Upper lobe of right lung (tissue), 1 donor: ENCODE results near the gene FRS3. TPM values are rescaled to one million over a fixed set of nuclear protein-coding genes. Genes with fewer than 3 reads are reported as not detected.

Experiments used
- ATAC-seq: fragments of 200-7000 bp; cut with Tn5 transposase; one replicate; pipeline ENCODE4 v1.9.1; 2020; ENCODE audit warnings: mild to moderate bottlenecking, moderate library complexity
- DNase-seq: peaks from one replicate; pipeline ENCODE4 v3.0.0-alpha.2; 2020
- H3K27ac ChIP-seq: fragments of 200-600 bp; one replicate; pipeline ENCODE4 v1.8.0; 2022
- H3K27me3 ChIP-seq: fragments of 200-600 bp; one replicate; pipeline ENCODE4 v1.8.0; 2022; ENCODE audit warnings: mild to moderate bottlenecking
- H3K36me3 ChIP-seq: fragments of 200-600 bp; one replicate; pipeline ENCODE4 v1.8.0; 2022
- H3K4me1 ChIP-seq: fragments of 200-600 bp; one replicate; pipeline ENCODE4 v1.8.0; 2022
- H3K4me3 ChIP-seq: fragments of 200-600 bp; one replicate; pipeline ENCODE4 v1.8.0; 2022; ENCODE audit warnings: mild to moderate bottlenecking
- H3K9me3 ChIP-seq: fragments of 200-600 bp; one replicate; pipeline ENCODE4 v1.8.0; 2022
- intact Hi-C: fragments of 100-400 bp; cut with DNase I; formaldehyde crosslinking; loops from one replicate; pipeline ENCODE4 v1.11.0; 2022
- total RNA-seq: library from RNA; stranded (reverse); fragmentation: NEBNext Ultra II Directional; extraction: Animal tissue kit (Norgen Biotek cat#: 25700); gene quantifications from one replicate; pipeline ENCODE4 v1.2.1, GENCODE V29; 2021
- TF ChIP-seq, protein P1 (sequence below): fragments of 200-600 bp; IDR thresholded peaks from one replicate; pipeline ENCODE4 v1.8.0; 2022; ENCODE audit warnings: antibody characterized with exemption
- donor health status: DM: no; HTN: yes; CAD: no; lungs with severe emphysema.

Gene FRS3
- total RNA-seq, 1 donor from 2014 or later: 8.5 TPM

DNA sequence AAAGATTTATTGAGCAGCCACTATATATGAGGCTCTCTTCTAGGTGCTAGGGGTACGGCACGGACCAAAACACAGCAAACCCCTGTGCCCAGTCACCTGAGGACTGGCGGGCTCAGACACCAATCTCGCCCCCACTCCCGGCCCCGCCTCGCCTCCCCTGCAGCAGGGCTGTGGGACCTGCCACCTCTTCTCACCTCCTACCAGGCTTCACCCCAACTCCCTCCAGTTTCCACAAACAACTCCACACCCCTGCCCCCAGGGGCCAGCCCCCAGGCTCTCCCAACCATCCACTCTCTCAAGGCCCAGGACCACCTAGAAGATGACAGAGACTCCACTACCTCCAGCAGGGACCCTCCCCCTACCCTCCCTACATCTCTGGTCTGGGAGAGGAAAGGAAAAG lies 50.7 kb downstream of the FRS3 start:
- Histone ChIP-seq H3K9me3 (no peaks in the 10 kb centered on the region), H3K4me3 (no peak overlapping the region), H3K4me1 (peaks cover 62% of the 10 kb centered on the region), H3K27me3 (no peaks in the 10 kb centered on the region), H3K36me3 (no peaks in the 10 kb centered on the region), H3K27ac (no peak overlapping the region)
- peak; percentile 37 for DNase-seq
- intact Hi-C loops: no loop called here
- ATAC-seq: no peak
- TF ChIP-seq, protein P1, sequence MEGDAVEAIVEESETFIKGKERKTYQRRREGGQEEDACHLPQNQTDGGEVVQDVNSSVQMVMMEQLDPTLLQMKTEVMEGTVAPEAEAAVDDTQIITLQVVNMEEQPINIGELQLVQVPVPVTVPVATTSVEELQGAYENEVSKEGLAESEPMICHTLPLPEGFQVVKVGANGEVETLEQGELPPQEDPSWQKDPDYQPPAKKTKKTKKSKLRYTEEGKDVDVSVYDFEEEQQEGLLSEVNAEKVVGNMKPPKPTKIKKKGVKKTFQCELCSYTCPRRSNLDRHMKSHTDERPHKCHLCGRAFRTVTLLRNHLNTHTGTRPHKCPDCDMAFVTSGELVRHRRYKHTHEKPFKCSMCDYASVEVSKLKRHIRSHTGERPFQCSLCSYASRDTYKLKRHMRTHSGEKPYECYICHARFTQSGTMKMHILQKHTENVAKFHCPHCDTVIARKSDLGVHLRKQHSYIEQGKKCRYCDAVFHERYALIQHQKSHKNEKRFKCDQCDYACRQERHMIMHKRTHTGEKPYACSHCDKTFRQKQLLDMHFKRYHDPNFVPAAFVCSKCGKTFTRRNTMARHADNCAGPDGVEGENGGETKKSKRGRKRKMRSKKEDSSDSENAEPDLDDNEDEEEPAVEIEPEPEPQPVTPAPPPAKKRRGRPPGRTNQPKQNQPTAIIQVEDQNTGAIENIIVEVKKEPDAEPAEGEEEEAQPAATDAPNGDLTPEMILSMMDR: no peak

DNA sequence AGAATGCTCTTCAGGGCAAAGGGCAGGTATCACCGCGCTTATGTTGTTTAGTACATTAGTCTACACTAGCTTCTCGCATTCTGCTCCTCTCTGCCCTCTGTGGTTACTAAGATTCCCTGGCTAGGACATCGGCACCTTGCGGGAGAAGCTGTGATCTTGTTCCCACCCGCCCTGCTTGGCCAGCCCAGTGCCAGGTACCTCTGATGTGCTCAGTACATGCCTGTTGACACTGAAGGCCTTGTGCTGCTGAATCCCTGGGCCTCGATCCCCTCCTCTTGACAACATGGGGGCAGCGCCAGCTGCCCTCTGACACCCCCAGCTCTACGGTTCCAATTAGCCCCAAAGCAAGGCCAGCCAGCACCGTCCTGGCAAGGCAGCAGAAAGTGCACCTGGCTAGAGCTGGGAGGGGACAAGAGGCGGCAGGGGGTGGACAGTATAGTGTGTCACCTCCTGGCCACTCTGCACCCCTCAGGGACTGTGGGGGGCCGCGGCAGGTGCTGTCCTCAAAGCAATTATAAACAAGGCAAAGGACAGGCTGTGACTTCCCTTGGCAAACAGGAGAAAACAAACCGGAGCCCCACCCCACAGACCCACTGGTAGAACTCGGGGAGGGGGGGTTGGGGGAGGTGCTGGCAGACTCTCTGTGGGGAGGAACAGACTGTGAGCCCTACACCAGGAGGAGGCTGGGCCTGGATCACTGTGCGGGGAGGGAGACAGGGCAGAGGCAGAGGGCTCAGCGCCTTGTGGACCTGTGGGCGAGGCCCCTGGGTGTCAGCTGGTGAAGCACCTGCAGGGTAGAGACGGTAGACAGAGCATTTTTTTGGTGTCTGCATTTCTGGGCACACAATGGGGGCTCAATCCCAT lies 51.4 kb downstream of the FRS3 start:
- H3K27ac ChIP-seq: no peak overlapping the region
- TF ChIP-seq, protein P1: no peak
- no peaks in the 10 kb centered on the region for H3K27me3 ChIP-seq
- no peak overlapping the region for H3K4me3 ChIP-seq
- H3K36me3 ChIP-seq: no peaks in the 10 kb centered on the region
- intact Hi-C loops: no loop called here
- no peak for DNase-seq
- H3K9me3 ChIP-seq: no peaks in the 10 kb centered on the region
- ATAC-seq: peak; percentile 17
- H3K4me1 ChIP-seq: peaks cover 63% of the 10 kb centered on the region

DNA sequence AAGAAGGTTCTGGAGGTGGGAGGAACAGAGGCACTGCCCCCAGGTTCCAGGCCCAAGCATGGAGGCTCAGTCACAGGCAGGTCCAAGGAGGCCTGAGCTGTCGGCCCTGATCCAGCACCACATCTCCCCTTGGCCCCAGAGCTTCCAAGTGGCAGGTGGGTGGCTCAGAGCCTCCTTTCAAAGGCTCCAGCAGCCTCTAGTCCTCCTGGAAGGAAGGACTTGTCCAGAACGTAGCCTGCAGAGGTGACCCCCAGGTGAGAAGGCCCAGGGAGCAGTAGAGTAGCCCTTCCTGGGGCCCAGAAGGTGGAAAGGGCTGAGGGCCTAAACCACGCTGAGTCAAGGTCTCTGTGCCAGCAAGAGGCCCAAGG lies 52.0 kb downstream of the FRS3 start:
- TF ChIP-seq, protein P1: no peak
- H3K4me3 ChIP-seq: no peak overlapping the region
- H3K36me3 ChIP-seq: no peaks in the 10 kb centered on the region
- H3K27me3 ChIP-seq: no peaks in the 10 kb centered on the region
- no peaks in the 10 kb centered on the region for H3K9me3 ChIP-seq
- no peak overlapping the region for H3K27ac ChIP-seq
- no peak for ATAC-seq
- no peak for DNase-seq
- intact Hi-C loops: no loop called here
- H3K4me1 ChIP-seq: peaks cover 62% of the 10 kb centered on the region

DNA sequence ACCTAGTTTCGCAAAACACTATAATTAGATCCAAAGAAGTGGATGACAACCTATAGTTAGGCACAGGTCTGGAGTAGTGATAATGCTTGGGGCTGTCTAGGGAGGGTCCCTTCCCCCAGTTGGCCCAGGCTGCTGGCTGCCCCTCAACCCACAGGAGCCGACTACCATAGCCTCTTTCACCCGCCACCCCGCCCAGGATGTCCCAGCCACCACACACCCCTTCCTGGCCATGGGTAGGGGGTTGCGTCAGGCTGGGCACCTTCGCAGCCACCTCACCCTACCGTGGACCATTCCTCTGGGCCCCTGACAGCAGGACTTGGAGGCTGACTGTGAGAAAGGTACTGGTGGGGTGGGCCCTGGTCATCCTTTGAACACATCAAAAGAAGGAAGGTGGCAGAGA lies 52.8 kb downstream of the FRS3 start:
- TF ChIP-seq, protein P1: no peak
- Histone ChIP-seq H3K36me3 (no peaks in the 10 kb centered on the region), H3K27me3 (no peaks in the 10 kb centered on the region), H3K4me3 (no peak overlapping the region), H3K9me3 (no peaks in the 10 kb centered on the region), H3K4me1 (peaks cover 59% of the 10 kb centered on the region), H3K27ac (no peak overlapping the region)
- no peak for ATAC-seq
- intact Hi-C loops: no loop called here
- no peak for DNase-seq

DNA sequence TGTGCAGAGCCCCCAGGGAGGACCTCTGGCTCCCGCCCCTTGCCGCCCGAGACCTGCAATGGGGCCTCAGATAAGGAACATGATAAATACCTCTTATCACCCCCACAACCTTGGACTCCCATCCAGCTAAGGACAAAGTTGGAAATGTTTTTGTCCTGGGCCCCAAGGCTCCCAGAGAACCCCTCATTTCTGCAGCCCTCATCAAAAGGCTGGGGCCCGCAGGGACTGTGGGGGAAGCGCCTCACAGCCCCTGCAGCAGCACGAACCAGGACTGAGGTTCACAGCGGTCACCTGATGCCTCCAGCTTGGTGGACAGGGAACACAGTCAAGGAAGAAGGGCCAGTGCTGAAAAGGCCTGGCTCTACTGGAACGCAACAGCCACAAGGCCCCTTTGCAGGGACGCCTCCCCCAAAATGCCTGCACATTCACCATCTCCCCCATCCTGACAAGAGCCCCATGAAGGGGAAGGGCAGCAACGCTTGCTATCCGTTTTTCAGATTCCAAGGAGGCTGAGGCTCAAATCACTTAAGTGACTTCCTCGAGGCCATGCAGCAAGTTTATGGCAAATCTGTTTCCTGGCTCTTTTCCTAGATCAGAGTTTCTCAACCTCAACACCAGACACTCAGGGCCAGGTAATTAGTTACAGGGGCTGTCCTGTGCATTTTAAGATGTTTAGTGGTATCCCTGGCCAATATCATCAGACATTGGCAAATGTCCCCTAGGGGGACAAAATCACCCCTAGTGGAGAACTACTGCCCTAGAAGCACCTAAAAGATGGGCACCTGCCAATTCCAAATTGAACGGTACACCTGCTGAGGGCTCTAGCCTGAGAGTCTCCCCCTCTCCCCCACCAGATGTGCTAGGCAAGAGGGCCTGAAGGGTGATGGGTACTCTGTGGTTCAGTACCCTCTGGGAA lies 54.9 kb downstream of the FRS3 start:
- ATAC-seq: no peak
- intact Hi-C loops: no loop called here
- Histone ChIP-seq H3K27ac (peak overlapping the region; percentile 77), H3K36me3 (no peaks in the 10 kb centered on the region), H3K27me3 (no peaks in the 10 kb centered on the region), H3K4me1 (peaks cover 47% of the 10 kb centered on the region), H3K9me3 (no peaks in the 10 kb centered on the region), H3K4me3 (no peak overlapping the region)
- TF ChIP-seq, protein P1: no peak
- DNase-seq: no peak
